ENCODE measurements around the gene EMSY. TPM values are rescaled to one million over a fixed set of nuclear protein-coding genes. Genes with fewer than 3 reads are reported as not detected.
"Not testable (repeated sequence)": the region's sequence is repeated elsewhere in the genome, so short reads cannot be mapped to it uniquely, and the experiment has no call there.

EMSY gene
- total and polyA plus RNA-seq, 2 donors (not counting 1 experiment from before 2014, with no cell fraction given), result 27.4 to 59.7 TPM

DNA sequence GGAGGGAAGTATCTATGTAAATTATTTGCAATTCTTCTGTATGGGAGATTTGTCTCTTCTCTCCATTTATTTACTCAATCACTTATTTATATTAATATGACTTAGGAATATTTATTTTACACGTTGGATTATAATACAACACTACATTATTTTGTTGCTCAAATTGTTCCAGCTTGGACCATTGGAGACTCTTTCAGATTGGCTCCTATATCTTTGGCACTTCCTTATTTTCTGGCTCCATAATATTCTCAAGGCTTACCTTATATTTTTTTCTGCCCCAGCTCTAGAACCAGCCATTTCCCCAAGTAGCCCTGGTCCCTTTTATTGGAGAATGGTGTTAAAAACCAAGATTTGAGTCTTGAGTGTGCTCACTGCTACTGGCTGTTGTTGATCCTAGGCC is 123.8 kb downstream of the EMSY start:
- no peak for TF ChIP-seq EZH2 (IDR thresholded peaks at IDR 0.05; ENCODE audit: borderline replicate concordance, insufficient read depth, low read depth, low read length, poor library complexity, severe bottlenecking)
- no peak for TF ChIP-seq CTCF (IDR thresholded peaks at IDR 0.05)
- Histone ChIP-seq H3K4me1 (ENCODE audit: control insufficient read depth in 2 of 2, insufficient read depth in 2 of 2, low read length in 2 of 2) (no peaks in the 10 kb centered on the region), H3K79me2 (ENCODE audit: control insufficient read depth, insufficient read depth, low read length) (no peaks in the 10 kb centered on the region), H3K27me3 (replicated peaks in 1 of 4; ENCODE audit: control extremely low read depth in 1 of 4, control insufficient read depth in 3 of 4, insufficient read depth in 4 of 4, low read length in 3 of 4) (peaks cover 0 to 6% (median 0%) of the 10 kb centered on the region in 4 experiments), H3K4me3 (ENCODE audit: control extremely low read depth in 1 of 5, extremely low read depth in 1 of 5, insufficient read depth in 1 of 5, low read depth in 2 of 5, low read length in 4 of 5) (no peak overlapping the region), H4K20me1 (ENCODE audit: control insufficient read depth, insufficient read depth, low read length, poor library complexity, severe bottlenecking) (no peaks in the 10 kb centered on the region), H2AFZ (ENCODE audit: insufficient read depth, low read depth, low read length, poor library complexity, severe bottlenecking) (no peak overlapping the region), H3K9me3 (ENCODE audit: control extremely low read depth in 1 of 3, control insufficient read depth in 2 of 3, insufficient read depth in 1 of 3, low read length in 2 of 3) (peaks cover 0 to 1% (median 0%) of the 10 kb centered on the region in 3 donors), H3K4me2 (replicated peaks; ENCODE audit: low read depth, low read length, poor library complexity, severe bottlenecking) (no peak overlapping the region), H3K27ac (ENCODE audit: low read length in 2 of 2) (no peak overlapping the region), H3K9ac (ENCODE audit: low read length) (no peak overlapping the region), H3K36me3 (replicated peaks in 1 of 2; ENCODE audit: control extremely low read depth in 1 of 2, control insufficient read depth in 1 of 2, extremely low read depth in 1 of 2, insufficient read depth in 2 of 2, low read length in 1 of 2) (no peaks in the 10 kb centered on the region)
- intact Hi-C loops (cut with micrococcal nuclease), result no loop called here
- ATAC-seq (ENCODE audit: low read depth) (no peak), DNase-seq (no peak)
- WGBS (ENCODE audit: insufficient coverage), result no CpG with 5 or more reads among the region's 1 CpG
- Mint-ChIP-seq H3K27me3 (peaks cover 11% of the 10 kb centered on the region), H3K9me3 (ENCODE audit: insufficient read depth) (no peaks in the 10 kb centered on the region), H3K4me1 (peaks cover 1% of the 10 kb centered on the region), H3K4me3 (no peak overlapping the region), H3K27ac (no peak overlapping the region)
- ChIA-PET CTCF (interaction anchor here (1.3 kb wide), 1 partner anchor 30 kb away, joined by 4 read pairs; no protein-coding TSS in a partner anchor), POLR2A (no interaction called here)

- H3K36me3 ChIP-seq (replicated peaks in 1 of 2; ENCODE audit: control extremely low read depth in 1 of 2, control insufficient read depth in 1 of 2, extremely low read depth in 1 of 2, insufficient read depth in 2 of 2, low read length in 1 of 2); POLR2A ChIA-PET; H2AFZ ChIP-seq (ENCODE audit: insufficient read depth, low read depth, low read length, poor library complexity, severe bottlenecking); H3K9me3 Mint-ChIP-seq (ENCODE audit: insufficient read depth); H4K20me1 ChIP-seq (ENCODE audit: control insufficient read depth, insufficient read depth, low read length, poor library complexity, severe bottlenecking); H3K27ac ChIP-seq (ENCODE audit: low read length in 2 of 2); H3K4me1 Mint-ChIP-seq; H3K4me3 Mint-ChIP-seq; H3K4me3 ChIP-seq (ENCODE audit: control extremely low read depth in 1 of 5, extremely low read depth in 1 of 5, insufficient read depth in 1 of 5, low read depth in 2 of 5, low read length in 4 of 5); DNase-seq; H3K9ac ChIP-seq (ENCODE audit: low read length); H3K27ac Mint-ChIP-seq; H3K9me3 ChIP-seq (ENCODE audit: control extremely low read depth in 1 of 3, control insufficient read depth in 2 of 3, insufficient read depth in 1 of 3, low read length in 2 of 3); intact Hi-C loops (cut with micrococcal nuclease); H3K79me2 ChIP-seq (ENCODE audit: control insufficient read depth, insufficient read depth, low read length); H3K4me1 ChIP-seq (ENCODE audit: control insufficient read depth in 2 of 2, insufficient read depth in 2 of 2, low read length in 2 of 2); ATAC-seq (ENCODE audit: low read depth); H3K4me2 ChIP-seq (replicated peaks; ENCODE audit: low read depth, low read length, poor library complexity, severe bottlenecking): not testable (repeated sequence)
- peaks cover 22% of the 10 kb centered on the region for H3K27me3 Mint-ChIP-seq
- H3K27me3 ChIP-seq (replicated peaks in 1 of 4; ENCODE audit: control extremely low read depth in 1 of 4, control insufficient read depth in 3 of 4, insufficient read depth in 4 of 4, low read length in 3 of 4), result peaks cover 0 to 11% (median 5%) of the 10 kb centered on the region in 4 experiments
- CTCF ChIA-PET, result interaction anchor here (1.1 kb wide), 1 partner anchor 8 kb away, joined by 3 read pairs; no protein-coding TSS in a partner anchor
- 95% methylated on average over 4 of the region's 12 CpGs for WGBS (ENCODE audit: insufficient coverage)
Observed at GRCh38 chr11:76572181-76572875, 127.5 kb downstream of the EMSY start.
